ES-I3 (cell line): Measurements from ENCODE around the gene ZNF423.

Experiments
- H3K36me3 ChIP-seq: 2 replicates; pipeline ENCODE4 v1.6.1; 2013; ENCODE audit warnings: mild to moderate bottlenecking, low read length, control low read depth, moderate library complexity; ENCODE audit not compliant: insufficient read depth
- H3K4me1 ChIP-seq: 2 replicates; pipeline ENCODE4 v1.6.1; 2013; ENCODE audit warnings: mild to moderate bottlenecking, control low read depth, low read length; ENCODE audit not compliant: insufficient read depth
- H3K9ac ChIP-seq: 2 replicates; pipeline ENCODE4 v1.6.1; 2013; ENCODE audit warnings: low read depth, mild to moderate bottlenecking, low read length, moderate library complexity
- H3K9me3 ChIP-seq: 2 replicates; pipeline ENCODE4 v1.6.1; 2013; ENCODE audit warnings: mild to moderate bottlenecking, low read length, moderate library complexity; ENCODE audit not compliant: control insufficient read depth, insufficient read depth

ZNF423 gene

GRCh38 chr16:49531425-49531824 is 324.5 kb downstream of the ZNF423 start:
- no peaks in the 10 kb centered on the region for H3K36me3 ChIP-seq
- no peak overlapping the region for H3K9ac ChIP-seq
- H3K4me1 ChIP-seq: peaks cover 26% of the 10 kb centered on the region
- no peaks in the 10 kb centered on the region for H3K9me3 ChIP-seq

GRCh38 chr16:49530427-49530970 is 325.4 kb downstream of the ZNF423 start:
- Histone ChIP-seq H3K9me3 (no peaks in the 10 kb centered on the region), H3K4me1 (peaks cover 26% of the 10 kb centered on the region), H3K9ac (no peak overlapping the region), H3K36me3 (no peaks in the 10 kb centered on the region)

- Histone ChIP-seq H3K4me1 (peaks cover 26% of the 10 kb centered on the region), H3K36me3 (no peaks in the 10 kb centered on the region), H3K9ac (no peak overlapping the region), H3K9me3 (no peaks in the 10 kb centered on the region)
Measured at GRCh38 chr16:49529411-49530045, 326.4 kb downstream of the ZNF423 start.

GRCh38 chr16:49528866-49529288 is 327.0 kb downstream of the ZNF423 start:
- H3K9ac ChIP-seq: no peak overlapping the region
- H3K4me1 ChIP-seq: peaks cover 26% of the 10 kb centered on the region
- no peaks in the 10 kb centered on the region for H3K9me3 ChIP-seq
- H3K36me3 ChIP-seq: no peaks in the 10 kb centered on the region

GRCh38 chr16:49528060-49528865 is 327.6 kb downstream of the ZNF423 start:
- H3K4me1 ChIP-seq: peaks cover 26% of the 10 kb centered on the region
- H3K36me3 ChIP-seq: no peaks in the 10 kb centered on the region; the same call in 1 of the 2 replicates
- no peaks in the 10 kb centered on the region for H3K9me3 ChIP-seq
- no peak overlapping the region for H3K9ac ChIP-seq

- Histone ChIP-seq H3K36me3 (no peaks in the 10 kb centered on the region; the same call in 1 of the 2 replicates), H3K4me1 (peaks cover 26% of the 10 kb centered on the region), H3K9ac (no peak overlapping the region), H3K9me3 (no peaks in the 10 kb centered on the region)
Measured at GRCh38 chr16:49527611-49528010, 328.3 kb downstream of the ZNF423 start.

GRCh38 chr16:49526860-49527365 is 329.0 kb downstream of the ZNF423 start:
- Histone ChIP-seq H3K9me3 (no peaks in the 10 kb centered on the region), H3K9ac (no peak overlapping the region), H3K4me1 (peaks cover 26% of the 10 kb centered on the region), H3K36me3 (no peaks in the 10 kb centered on the region; the same call in 1 of the 2 replicates)

GRCh38 chr16:49524947-49525315 is 331.0 kb downstream of the ZNF423 start:
- no peaks in the 10 kb centered on the region for H3K9me3 ChIP-seq
- no peaks in the 10 kb centered on the region; the same call in 1 of the 2 replicates for H3K36me3 ChIP-seq
- no peak overlapping the region for H3K9ac ChIP-seq
- H3K4me1 ChIP-seq: peaks cover 19% of the 10 kb centered on the region

- Histone ChIP-seq H3K9ac (no peak overlapping the region), H3K36me3 (no peaks in the 10 kb centered on the region; the same call in 1 of the 2 replicates), H3K9me3 (no peaks in the 10 kb centered on the region), H3K4me1 (peaks cover 14% of the 10 kb centered on the region)
Measured at GRCh38 chr16:49524216-49524946, 331.5 kb downstream of the ZNF423 start.

GRCh38 chr16:49523435-49524159 is 332.3 kb downstream of the ZNF423 start:
- no peaks in the 10 kb centered on the region; the same call in 1 of the 2 replicates for H3K36me3 ChIP-seq
- H3K4me1 ChIP-seq: peaks cover 6% of the 10 kb centered on the region; the same call in 1 of the 2 replicates
- H3K9me3 ChIP-seq: no peaks in the 10 kb centered on the region
- H3K9ac ChIP-seq: no peak overlapping the region

GRCh38 chr16:49521734-49522325 is 334.1 kb downstream of the ZNF423 start:
- Histone ChIP-seq H3K9ac (no peak overlapping the region), H3K9me3 (no peaks in the 10 kb centered on the region), H3K4me1 (no peaks in the 10 kb centered on the region), H3K36me3 (no peaks in the 10 kb centered on the region; the same call in 1 of the 2 replicates)

- H3K4me1 ChIP-seq: no peaks in the 10 kb centered on the region
Measured at GRCh38 chr16:49520492-49521038, 335.3 kb downstream of the ZNF423 start.

GRCh38 chr16:49519741-49520140 is 336.2 kb downstream of the ZNF423 start:
- Histone ChIP-seq H3K4me1 (no peaks in the 10 kb centered on the region), H3K9me3 (no peaks in the 10 kb centered on the region), H3K36me3 (no peaks in the 10 kb centered on the region; the same call in 1 of the 2 replicates), H3K9ac (no peak overlapping the region)

More at GRCh38 chr16:49520492-49521038, 335.3 kb downstream of the ZNF423 start:
- Histone ChIP-seq H3K36me3 (no peaks in the 10 kb centered on the region; the same call in 1 of the 2 replicates), H3K9ac (no peak overlapping the region), H3K9me3 (no peaks in the 10 kb centered on the region)
